ENCODE results near the gene MYO3B. TPM values are rescaled to one million over a fixed set of nuclear protein-coding genes. Genes with fewer than 3 reads are reported as not detected.

Gene MYO3B
- total and polyA plus RNA-seq, 8 donors, result 1.3 to 4.1 (median 2.6) TPM; not detected in 1

DNA sequence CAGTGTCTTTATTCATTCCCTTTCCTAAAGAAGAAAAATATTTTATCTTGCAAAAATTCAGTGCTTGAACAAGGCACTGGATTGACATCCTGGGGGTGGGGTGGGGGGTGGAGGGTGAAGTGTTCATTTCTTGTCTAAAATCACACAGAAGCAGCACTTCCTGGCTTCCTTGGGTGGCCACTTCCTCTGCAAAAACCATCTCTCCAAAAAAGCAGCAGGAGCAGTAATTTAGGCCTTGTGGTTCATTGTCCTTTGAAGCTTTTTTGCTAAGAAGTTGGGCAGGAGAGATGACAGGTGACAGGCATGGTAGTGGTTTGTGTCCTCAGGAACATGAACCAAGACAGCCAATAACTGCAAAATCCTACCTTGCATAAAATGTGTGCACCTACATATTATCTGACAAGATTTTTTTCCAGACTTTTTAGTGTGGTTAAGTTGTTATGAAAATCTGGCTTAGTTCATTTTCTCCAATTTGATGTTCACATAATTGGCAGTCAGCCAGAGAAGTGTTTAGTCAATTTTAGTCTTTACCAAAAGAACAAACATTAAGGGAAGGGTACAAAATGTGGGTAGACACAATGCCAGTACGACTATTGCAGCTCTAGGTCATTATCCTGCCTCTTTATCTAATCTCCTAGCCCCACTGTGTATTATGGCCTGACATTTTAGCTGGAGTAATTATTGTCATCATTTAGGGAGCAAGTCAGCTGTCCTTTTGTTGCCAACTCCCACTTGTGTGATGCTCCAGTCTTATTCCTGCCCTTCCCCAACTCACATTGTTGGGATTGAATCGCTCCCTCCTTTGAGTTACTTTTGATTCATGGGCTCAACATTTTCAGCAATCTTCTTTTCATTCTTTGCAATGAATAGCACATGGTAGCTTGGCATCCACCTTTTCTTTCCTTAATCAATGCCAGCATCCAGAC, 177.2 kb downstream of the MYO3B start:
- TF ChIP-seq, protein P1, sequence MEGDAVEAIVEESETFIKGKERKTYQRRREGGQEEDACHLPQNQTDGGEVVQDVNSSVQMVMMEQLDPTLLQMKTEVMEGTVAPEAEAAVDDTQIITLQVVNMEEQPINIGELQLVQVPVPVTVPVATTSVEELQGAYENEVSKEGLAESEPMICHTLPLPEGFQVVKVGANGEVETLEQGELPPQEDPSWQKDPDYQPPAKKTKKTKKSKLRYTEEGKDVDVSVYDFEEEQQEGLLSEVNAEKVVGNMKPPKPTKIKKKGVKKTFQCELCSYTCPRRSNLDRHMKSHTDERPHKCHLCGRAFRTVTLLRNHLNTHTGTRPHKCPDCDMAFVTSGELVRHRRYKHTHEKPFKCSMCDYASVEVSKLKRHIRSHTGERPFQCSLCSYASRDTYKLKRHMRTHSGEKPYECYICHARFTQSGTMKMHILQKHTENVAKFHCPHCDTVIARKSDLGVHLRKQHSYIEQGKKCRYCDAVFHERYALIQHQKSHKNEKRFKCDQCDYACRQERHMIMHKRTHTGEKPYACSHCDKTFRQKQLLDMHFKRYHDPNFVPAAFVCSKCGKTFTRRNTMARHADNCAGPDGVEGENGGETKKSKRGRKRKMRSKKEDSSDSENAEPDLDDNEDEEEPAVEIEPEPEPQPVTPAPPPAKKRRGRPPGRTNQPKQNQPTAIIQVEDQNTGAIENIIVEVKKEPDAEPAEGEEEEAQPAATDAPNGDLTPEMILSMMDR (IDR thresholded peaks at IDR 0.05), result no peak
- Histone ChIP-seq H3K4me3 (no peak overlapping the region), H3K9me3 (no peaks in the 10 kb centered on the region), H3K4me1 (no peaks in the 10 kb centered on the region), H3K27ac (no peak overlapping the region), H3K27me3 (no peaks in the 10 kb centered on the region), H3K36me3 (no peaks in the 10 kb centered on the region)
- intact Hi-C loops (cut with DNase I), result no loop called here
- DNase-seq, result no peak
- no peak for ATAC-seq

DNA sequence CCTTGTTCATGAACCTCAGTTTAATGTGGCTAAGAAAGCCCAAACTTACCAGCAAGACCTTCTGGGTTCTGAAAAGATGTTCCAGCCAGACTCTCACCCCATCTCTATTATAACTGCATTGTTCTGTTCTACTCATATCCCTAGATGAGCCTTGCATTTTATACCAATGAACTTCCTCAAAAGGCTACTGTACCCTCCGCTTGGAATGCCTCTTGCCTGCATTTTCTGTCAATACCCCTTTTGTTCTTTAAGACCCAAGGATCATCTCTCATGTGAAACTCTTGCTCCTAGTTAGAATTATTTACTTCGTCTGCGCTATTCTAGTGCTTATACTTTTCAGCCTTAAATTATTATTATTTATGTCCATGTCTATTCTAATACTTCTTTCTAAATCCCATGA, 181.5 kb downstream of the MYO3B start:
- ATAC-seq (no peak), DNase-seq (no peak)
- peaks cover 0 to 3% of the 10 kb centered on the region in 2 donors for H3K4me1 ChIP-seq
- intact Hi-C loops (cut with DNase I), result no loop called here
- no peaks in the 10 kb centered on the region for H3K36me3 ChIP-seq
- H3K27me3 ChIP-seq, result peaks cover 1 to 14% of the 10 kb centered on the region in 2 donors
- H3K27ac ChIP-seq, result no peak overlapping the region
- no peaks in the 10 kb centered on the region for H3K9me3 ChIP-seq
- H3K4me3 ChIP-seq, result no peak overlapping the region
- TF ChIP-seq, protein P1 (IDR thresholded peaks at IDR 0.05), result no peak

DNA sequence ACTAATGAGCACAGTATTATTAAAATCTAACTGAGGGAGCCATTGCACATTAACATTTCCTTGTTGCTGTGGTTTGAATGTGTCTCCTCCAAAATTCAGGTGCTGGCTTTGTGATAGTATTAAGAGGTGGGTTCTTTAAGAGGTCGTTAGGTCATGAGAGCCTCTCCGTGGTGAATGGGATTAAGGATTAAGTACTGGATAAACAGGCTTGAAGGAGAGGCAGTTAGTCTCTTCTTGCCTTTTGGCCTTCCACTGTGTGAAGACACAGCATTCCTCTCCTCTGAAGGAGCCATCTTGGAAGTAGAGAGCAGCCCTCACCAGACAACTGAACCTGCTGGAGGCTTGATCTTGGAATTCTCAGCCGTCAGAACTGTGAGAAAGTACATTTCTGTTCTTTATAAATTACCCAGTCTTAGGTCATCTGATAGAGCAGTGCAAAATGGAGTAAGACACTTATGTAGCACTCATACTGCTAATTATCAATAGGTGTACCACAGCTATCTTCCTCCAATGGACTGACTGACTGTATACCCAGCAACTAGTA, 182.7 kb downstream of the MYO3B start:
- Histone ChIP-seq H3K27ac (no peak overlapping the region), H3K36me3 (no peaks in the 10 kb centered on the region), H3K4me3 (no peak overlapping the region), H3K9me3 (no peaks in the 10 kb centered on the region), H3K27me3 (peaks cover 13 to 19% of the 10 kb centered on the region in 2 donors), H3K4me1 (peaks cover 0 to 3% of the 10 kb centered on the region in 2 donors)
- TF ChIP-seq, protein P1 (IDR thresholded peaks at IDR 0.05), result no peak
- no peak for ATAC-seq
- intact Hi-C loops (cut with DNase I), result no loop called here
- no peak for DNase-seq

DNA sequence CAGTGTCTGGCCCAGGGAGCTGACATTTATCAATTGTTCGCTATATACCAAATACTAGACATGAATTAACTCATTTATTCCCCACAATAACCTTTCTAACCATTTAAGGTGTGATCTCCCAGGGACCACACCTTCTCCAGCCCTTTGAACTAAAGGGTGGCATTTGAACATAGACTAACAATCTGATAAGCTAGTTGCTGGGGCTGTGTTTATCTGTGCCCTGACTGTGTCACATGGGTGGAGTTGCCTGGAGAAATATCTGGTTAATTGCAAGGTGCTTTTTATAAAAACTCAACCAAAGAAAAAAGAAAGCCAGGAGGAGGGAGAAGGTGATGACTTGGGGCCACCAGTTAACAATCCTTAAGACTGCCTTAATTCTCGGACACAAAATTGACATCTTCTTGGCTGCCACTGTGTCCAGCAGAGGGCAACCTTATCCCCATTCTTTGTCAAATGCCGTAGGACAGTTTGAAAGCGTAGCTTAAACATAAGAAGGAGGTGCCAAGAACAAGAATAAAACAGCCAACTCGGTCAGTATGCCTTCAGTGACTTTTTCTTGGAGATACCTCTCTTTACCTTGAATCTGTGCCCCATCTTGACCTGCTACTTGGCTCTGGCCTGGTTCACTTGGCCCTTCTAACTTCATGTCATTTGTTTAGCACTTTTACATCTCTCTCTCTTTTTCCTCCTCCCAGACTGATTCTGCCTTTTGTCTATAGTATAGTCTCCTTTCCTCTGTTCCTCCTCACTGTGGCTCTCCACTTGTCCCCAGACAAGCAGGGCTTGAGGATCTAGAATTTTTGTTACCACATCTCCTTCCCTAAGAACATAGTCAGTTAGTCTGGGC, 183.4 kb downstream of the MYO3B start:
- H3K27ac ChIP-seq, result no peak overlapping the region
- no peaks in the 10 kb centered on the region for H3K36me3 ChIP-seq
- ATAC-seq, result peak; percentile 92
- H3K27me3 ChIP-seq, result peaks cover 13 to 19% of the 10 kb centered on the region in 2 donors
- intact Hi-C loops (cut with DNase I), result no loop called here
- H3K4me3 ChIP-seq, result no peak overlapping the region
- no peaks in the 10 kb centered on the region for H3K9me3 ChIP-seq
- DNase-seq, result peak in 2 of 4 donors; percentile 20 to 49
- peaks cover 0 to 3% of the 10 kb centered on the region in 2 donors for H3K4me1 ChIP-seq
- TF ChIP-seq, protein P1 (IDR thresholded peaks at IDR 0.05), result peak; percentile 51 to 67

Data from left lung (tissue), 10 donors.